ENCODE results near the gene HIP1. TPM values are rescaled to one million over a fixed set of nuclear protein-coding genes. Genes with fewer than 3 reads are reported as not detected.

HIP1 gene
- polyA plus RNA-seq, 1 of the 3 experiments (the other 2 are of a cell fraction), result 11.3 TPM

GRCh38 chr7:75762350-75762917 lies 23.7 kb upstream of the HIP1 start:
- Histone ChIP-seq H3F3A (replicated peaks; ENCODE audit: insufficient read depth) (no peaks in the 10 kb centered on the region), H3K36me3 (replicated peaks in 1 of 2; ENCODE audit: control insufficient read depth in 1 of 2, insufficient read depth in 2 of 2, low read length in 1 of 2) (no peaks in the 10 kb centered on the region), H3K9ac (no peak overlapping the region), H3K79me2 (ENCODE audit: insufficient read depth) (no peaks in the 10 kb centered on the region), H3K27ac (ENCODE audit: low read depth in 2 of 2, low read length in 1 of 2) (no peak overlapping the region), H3K4me2 (no peak overlapping the region), H3K27me3 (ENCODE audit: insufficient read depth) (no peaks in the 10 kb centered on the region), H2AFZ (ENCODE audit: low read depth) (no peak overlapping the region), H3K4me1 (ENCODE audit: control insufficient read depth in 1 of 2, insufficient read depth in 2 of 2, low read depth in 1 of 2, low read length in 1 of 2) (no peaks in the 10 kb centered on the region), H3K9me2 (no peaks in the 10 kb centered on the region), H4K20me1 (ENCODE audit: insufficient read depth) (no peaks in the 10 kb centered on the region), H3K9me3 (no peaks in the 10 kb centered on the region), H3K4me3 (ENCODE audit: low read depth in 2 of 2, low read length in 1 of 2) (no peak overlapping the region)
- CTCF ChIA-PET, result interaction anchor here (0.6 to 2.5 kb wide), 42 partner anchors 9 to 715 kb away, joined by 3 to 18 read pairs (median 4); partner anchors contain the start of gene HIP1
- peak; percentile 84 for DNase-seq
- POLR2A ChIA-PET, result no interaction called here
- 18% methylated on average over 2 of the region's 2 CpGs for WGBS (ENCODE audit: low lambda C conversion rate)
- no peak for TF ChIP-seq CHD2 (IDR thresholded peaks at IDR 0.05; ENCODE audit: low read length, partially characterized antibody)
- no peak for TF ChIP-seq USF2 (IDR thresholded peaks at IDR 0.05; ENCODE audit: borderline replicate concordance, low read depth, low read length)
- no peak for TF ChIP-seq NFIC (IDR thresholded peaks at IDR 0.05; ENCODE audit: borderline replicate concordance)
- no peak for TF ChIP-seq NRF1 (IDR thresholded peaks at IDR 0.05; ENCODE audit: low read depth, low read length)
- TF ChIP-seq JUND (IDR thresholded peaks at IDR 0.05), result no peak
- TF ChIP-seq RCOR1 (IDR thresholded peaks at IDR 0.05; ENCODE audit: low read length), result no peak
- no peak for TF ChIP-seq RXRA (IDR thresholded peaks at IDR 0.05; ENCODE audit: borderline replicate concordance, low read depth)
- no peak for TF ChIP-seq FOSL2 (IDR thresholded peaks at IDR 0.05; ENCODE audit: borderline replicate concordance, low read depth)
- no peak for TF ChIP-seq FOXM1 (IDR thresholded peaks at IDR 0.05; ENCODE audit: low read depth)
- TF ChIP-seq REST (IDR thresholded peaks at IDR 0.05; ENCODE audit: low read depth, low read length), result no peak
- peak; percentile 41; the same call in 1 of the 2 replicates for TF ChIP-seq MXI1 (IDR thresholded peaks at IDR 0.05; ENCODE audit: low read depth, low read length)
- no peak for TF ChIP-seq MEF2A (IDR thresholded peaks at IDR 0.05; ENCODE audit: borderline replicate concordance, low read depth)
- peak; percentile 99 for TF ChIP-seq RAD21 (IDR thresholded peaks at IDR 0.05; ENCODE audit: low read length)
- peak; percentile 95 for TF ChIP-seq SMC3 (IDR thresholded peaks at IDR 0.05; ENCODE audit: low read depth, low read length)
- TF ChIP-seq ELF1 (IDR thresholded peaks at IDR 0.05), result no peak
- TF ChIP-seq GATA2 (CRISPR knock-in tag; IDR thresholded peaks at IDR 0.05), result peak; percentile 56
- TF ChIP-seq GABPA (IDR thresholded peaks at IDR 0.05; ENCODE audit: low read depth), result no peak
- TF ChIP-seq ZBTB33 (IDR thresholded peaks at IDR 0.05; ENCODE audit: borderline replicate concordance, low read depth), result no peak
- no peak for TF ChIP-seq POLR2AphosphoS5 (IDR thresholded peaks at IDR 0.05; ENCODE audit: low read depth, low read length)
- TF ChIP-seq CTCF (IDR thresholded peaks at IDR 0.05), result peak; percentile 91
- TF ChIP-seq TAF1 (IDR thresholded peaks at IDR 0.05; ENCODE audit: borderline replicate concordance, low read depth, low read length), result no peak
- no peak for TF ChIP-seq YY1 (IDR thresholded peaks at IDR 0.05; ENCODE audit: low read depth)
- TF ChIP-seq SIN3A (IDR thresholded peaks at IDR 0.05; ENCODE audit: borderline replicate concordance, low read depth, low read length), result no peak
- peak; percentile 29; the same call in 1 of the 2 replicates for TF ChIP-seq RFX5 (IDR thresholded peaks at IDR 0.05; ENCODE audit: low read length)
- TF ChIP-seq TEAD4 (IDR thresholded peaks at IDR 0.05; ENCODE audit: borderline replicate concordance, insufficient read depth), result no peak
- no peak for TF ChIP-seq FOXJ3 (CRISPR knock-in tag; IDR thresholded peaks at IDR 0.05)
- no peak for TF ChIP-seq USF1 (IDR thresholded peaks at IDR 0.05; ENCODE audit: borderline replicate concordance, low read depth)
